ENCODE results near the gene MN1.

MN1 gene

GRCh38 chr22:27719535-27720227, 81.9 kb downstream of the MN1 start:
- peaks cover 2% of the 10 kb centered on the region for H3K27me3 ChIP-seq (ENCODE audit: control insufficient read depth, insufficient read depth, low read length)
- H3K9ac ChIP-seq (ENCODE audit: low read length), result no peak overlapping the region
- H3K9me3 ChIP-seq (ENCODE audit: control insufficient read depth, low read length), result no peaks in the 10 kb centered on the region
- H3K36me3 ChIP-seq (ENCODE audit: control insufficient read depth, insufficient read depth, low read length), result no peaks in the 10 kb centered on the region
- H3K4me3 ChIP-seq (ENCODE audit: low read length), result no peak overlapping the region
- H3K4me1 ChIP-seq (ENCODE audit: control insufficient read depth, insufficient read depth, low read length), result peaks cover 17% of the 10 kb centered on the region

GRCh38 chr22:27719036-27719347, 82.6 kb downstream of the MN1 start:
- no peaks in the 10 kb centered on the region for H3K36me3 ChIP-seq (ENCODE audit: control insufficient read depth, insufficient read depth, low read length)
- H3K4me1 ChIP-seq (ENCODE audit: control insufficient read depth, insufficient read depth, low read length), result peaks cover 17% of the 10 kb centered on the region
- no peaks in the 10 kb centered on the region for H3K9me3 ChIP-seq (ENCODE audit: control insufficient read depth, low read length)
- no peak overlapping the region for H3K4me3 ChIP-seq (ENCODE audit: low read length)
- H3K9ac ChIP-seq (ENCODE audit: low read length), result no peak overlapping the region
- peaks cover 2% of the 10 kb centered on the region for H3K27me3 ChIP-seq (ENCODE audit: control insufficient read depth, insufficient read depth, low read length)

GRCh38 chr22:27718186-27719035, 83.1 kb downstream of the MN1 start:
- Histone ChIP-seq H3K4me3 (ENCODE audit: low read length) (no peak overlapping the region), H3K27me3 (ENCODE audit: control insufficient read depth, insufficient read depth, low read length) (peaks cover 2% of the 10 kb centered on the region), H3K9me3 (ENCODE audit: control insufficient read depth, low read length) (no peaks in the 10 kb centered on the region), H3K4me1 (ENCODE audit: control insufficient read depth, insufficient read depth, low read length) (peaks cover 21% of the 10 kb centered on the region), H3K9ac (ENCODE audit: low read length) (no peak overlapping the region), H3K36me3 (ENCODE audit: control insufficient read depth, insufficient read depth, low read length) (no peaks in the 10 kb centered on the region)

- H3K4me3 ChIP-seq (ENCODE audit: low read length), result no peak overlapping the region
- H3K27me3 ChIP-seq (ENCODE audit: control insufficient read depth, insufficient read depth, low read length), result peaks cover 2% of the 10 kb centered on the region
- H3K36me3 ChIP-seq (ENCODE audit: control insufficient read depth, insufficient read depth, low read length), result no peaks in the 10 kb centered on the region
- H3K4me1 ChIP-seq (ENCODE audit: control insufficient read depth, insufficient read depth, low read length), result peaks cover 21% of the 10 kb centered on the region
- no peak overlapping the region for H3K9ac ChIP-seq (ENCODE audit: low read length)
- H3K9me3 ChIP-seq (ENCODE audit: control insufficient read depth, low read length), result no peaks in the 10 kb centered on the region
Observed at GRCh38 chr22:27717094-27717493, 84.5 kb downstream of the MN1 start.

- Histone ChIP-seq H3K9me3 (ENCODE audit: control insufficient read depth, low read length) (no peaks in the 10 kb centered on the region), H3K9ac (ENCODE audit: low read length) (no peak overlapping the region), H3K27me3 (ENCODE audit: control insufficient read depth, insufficient read depth, low read length) (peaks cover 2% of the 10 kb centered on the region), H3K4me1 (ENCODE audit: control insufficient read depth, insufficient read depth, low read length) (peaks cover 21% of the 10 kb centered on the region), H3K4me3 (ENCODE audit: low read length) (no peak overlapping the region), H3K36me3 (ENCODE audit: control insufficient read depth, insufficient read depth, low read length) (no peaks in the 10 kb centered on the region)
Observed at GRCh38 chr22:27716074-27716473, 85.5 kb downstream of the MN1 start.

GRCh38 chr22:27715106-27715505, 86.5 kb downstream of the MN1 start:
- Histone ChIP-seq H3K9ac (ENCODE audit: low read length) (no peak overlapping the region), H3K4me3 (ENCODE audit: low read length) (no peak overlapping the region)

GRCh38 chr22:27714068-27714467, 87.5 kb downstream of the MN1 start:
- Histone ChIP-seq H3K9ac (ENCODE audit: low read length) (no peak overlapping the region), H3K27me3 (ENCODE audit: control insufficient read depth, insufficient read depth, low read length) (peaks cover 2% of the 10 kb centered on the region), H3K4me1 (ENCODE audit: control insufficient read depth, insufficient read depth, low read length) (peaks cover 15% of the 10 kb centered on the region), H3K9me3 (ENCODE audit: control insufficient read depth, low read length) (no peaks in the 10 kb centered on the region), H3K36me3 (ENCODE audit: control insufficient read depth, insufficient read depth, low read length) (no peaks in the 10 kb centered on the region), H3K4me3 (ENCODE audit: low read length) (no peak overlapping the region)

More at GRCh38 chr22:27715106-27715505, 86.5 kb downstream of the MN1 start:
- no peaks in the 10 kb centered on the region for H3K9me3 ChIP-seq (ENCODE audit: control insufficient read depth, low read length)
- peaks cover 21% of the 10 kb centered on the region for H3K4me1 ChIP-seq (ENCODE audit: control insufficient read depth, insufficient read depth, low read length)
- no peaks in the 10 kb centered on the region for H3K36me3 ChIP-seq (ENCODE audit: control insufficient read depth, insufficient read depth, low read length)
- peaks cover 2% of the 10 kb centered on the region for H3K27me3 ChIP-seq (ENCODE audit: control insufficient read depth, insufficient read depth, low read length)

GRCh38 chr22:27713461-27713860, 88.1 kb downstream of the MN1 start:
- Histone ChIP-seq H3K4me1 (ENCODE audit: control insufficient read depth, insufficient read depth, low read length) (peaks cover 9% of the 10 kb centered on the region), H3K9me3 (ENCODE audit: control insufficient read depth, low read length) (no peaks in the 10 kb centered on the region), H3K9ac (ENCODE audit: low read length) (no peak overlapping the region), H3K36me3 (ENCODE audit: control insufficient read depth, insufficient read depth, low read length) (no peaks in the 10 kb centered on the region), H3K4me3 (ENCODE audit: low read length) (no peak overlapping the region), H3K27me3 (ENCODE audit: control insufficient read depth, insufficient read depth, low read length) (peaks cover 2% of the 10 kb centered on the region)

GRCh38 chr22:27711756-27712155, 89.8 kb downstream of the MN1 start:
- H3K9ac ChIP-seq (ENCODE audit: low read length), result no peak overlapping the region
- no peaks in the 10 kb centered on the region for H3K27me3 ChIP-seq (ENCODE audit: control insufficient read depth, insufficient read depth, low read length)
- H3K4me3 ChIP-seq (ENCODE audit: low read length), result no peak overlapping the region
- H3K9me3 ChIP-seq (ENCODE audit: control insufficient read depth, low read length), result no peaks in the 10 kb centered on the region
- peaks cover 3% of the 10 kb centered on the region for H3K4me1 ChIP-seq (ENCODE audit: control insufficient read depth, insufficient read depth, low read length)
- no peaks in the 10 kb centered on the region for H3K36me3 ChIP-seq (ENCODE audit: control insufficient read depth, insufficient read depth, low read length)

GRCh38 chr22:27711012-27711411, 90.5 kb downstream of the MN1 start:
- Histone ChIP-seq H3K9ac (ENCODE audit: low read length) (no peak overlapping the region), H3K36me3 (ENCODE audit: control insufficient read depth, insufficient read depth, low read length) (no peaks in the 10 kb centered on the region), H3K4me3 (ENCODE audit: low read length) (no peak overlapping the region), H3K9me3 (ENCODE audit: control insufficient read depth, low read length) (no peaks in the 10 kb centered on the region), H3K4me1 (ENCODE audit: control insufficient read depth, insufficient read depth, low read length) (peaks cover 3% of the 10 kb centered on the region), H3K27me3 (ENCODE audit: control insufficient read depth, insufficient read depth, low read length) (no peaks in the 10 kb centered on the region)

GRCh38 chr22:27709919-27710675, 91.5 kb downstream of the MN1 start:
- no peak overlapping the region for H3K9ac ChIP-seq (ENCODE audit: low read length)
- no peaks in the 10 kb centered on the region for H3K36me3 ChIP-seq (ENCODE audit: control insufficient read depth, insufficient read depth, low read length)
- no peak overlapping the region for H3K4me3 ChIP-seq (ENCODE audit: low read length)
- no peaks in the 10 kb centered on the region for H3K27me3 ChIP-seq (ENCODE audit: control insufficient read depth, insufficient read depth, low read length)
- peaks cover 3% of the 10 kb centered on the region for H3K4me1 ChIP-seq (ENCODE audit: control insufficient read depth, insufficient read depth, low read length)
- H3K9me3 ChIP-seq (ENCODE audit: control insufficient read depth, low read length), result no peaks in the 10 kb centered on the region

GRCh38 chr22:27706489-27706888, 95.1 kb downstream of the MN1 start:
- no peak overlapping the region for H3K4me3 ChIP-seq (ENCODE audit: low read length)

More at GRCh38 chr22:27706489-27706888, 95.1 kb downstream of the MN1 start:
- H3K9ac ChIP-seq (ENCODE audit: low read length), result no peak overlapping the region
- no peaks in the 10 kb centered on the region for H3K4me1 ChIP-seq (ENCODE audit: control insufficient read depth, insufficient read depth, low read length)
- H3K36me3 ChIP-seq (ENCODE audit: control insufficient read depth, insufficient read depth, low read length), result no peaks in the 10 kb centered on the region
- H3K27me3 ChIP-seq (ENCODE audit: control insufficient read depth, insufficient read depth, low read length), result no peaks in the 10 kb centered on the region
- H3K9me3 ChIP-seq (ENCODE audit: control insufficient read depth, low read length), result no peaks in the 10 kb centered on the region
